Erythroblast (primary cell): ENCODE measurements around the gene CELA2B.
"Not testable (repeated sequence)": the region's sequence is repeated elsewhere in the genome, so short reads cannot be mapped to it uniquely, and the experiment has no call there.

ENCODE experiments used
- DNase-seq, 2 experiments: peaks; one replicate each; lab custom pipeline; 2025; lab: John Stamatoyannopoulos, UW
- GATA1 ChIP-seq: IDR thresholded peaks from 2 replicates; pipeline ENCODE4 v1.6.1; 2011; ENCODE audit warnings: low read depth, mild to moderate bottlenecking, control low read depth, low read length, moderate library complexity
- POLR2A ChIP-seq: IDR thresholded peaks from 2 replicates; pipeline ENCODE4 v1.6.1; 2011; ENCODE audit warnings: mild to moderate bottlenecking, low read length

The CELA2B gene

GRCh38 chr1:15510611-15511405 is 34.9 kb downstream of the CELA2B start:
- DNase-seq, result no peak

GRCh38 chr1:15513192-15513591 is 37.3 kb downstream of the CELA2B start:
- no peak for DNase-seq
- no peak for TF ChIP-seq GATA1
- TF ChIP-seq POLR2A, result no peak

More at GRCh38 chr1:15510611-15511405, 34.9 kb downstream of the CELA2B start:
- TF ChIP-seq POLR2A (no peak), GATA1 (no peak)

- TF ChIP-seq POLR2A (no peak), GATA1 (no peak)
- no peak for DNase-seq
Observed at GRCh38 chr1:15513919-15514318, 38.0 kb downstream of the CELA2B start.

- DNase-seq, result not testable (repeated sequence)
Observed at GRCh38 chr1:15514557-15514956, 38.7 kb downstream of the CELA2B start.

GRCh38 chr1:15515022-15515663 is 39.2 kb downstream of the CELA2B start:
- DNase-seq, result no peak
- TF ChIP-seq GATA1, result no peak
- TF ChIP-seq POLR2A, result no peak

GRCh38 chr1:15519625-15520024 is 43.7 kb downstream of the CELA2B start:
- no peak for TF ChIP-seq GATA1
- TF ChIP-seq POLR2A, result no peak
- no peak for DNase-seq

- DNase-seq, result not testable (repeated sequence)
Observed at GRCh38 chr1:15521206-15521906, 45.5 kb downstream of the CELA2B start.

- TF ChIP-seq POLR2A (no peak), GATA1 (no peak)
- no peak for DNase-seq
Observed at GRCh38 chr1:15522551-15522950, 46.6 kb downstream of the CELA2B start.

GRCh38 chr1:15523104-15524020 is 47.5 kb downstream of the CELA2B start:
- DNase-seq, result no peak
- no peak for TF ChIP-seq POLR2A
- no peak for TF ChIP-seq GATA1

GRCh38 chr1:15524021-15524282 is 48.0 kb downstream of the CELA2B start, which contains the start of gene CASP9:
TSS of gene CASP9 (minus strand) at chr1:15524215. CDS start at chr1:15524200, 15 bp downstream.
- DNase-seq, result no peak
- TF ChIP-seq GATA1 (no peak), POLR2A (no peak)

GRCh38 chr1:15524283-15525049 is 48.6 kb downstream of the CELA2B start:
- peak; percentile 100 for DNase-seq
- TF ChIP-seq POLR2A, result no peak
- no peak for TF ChIP-seq GATA1

GRCh38 chr1:15525050-15526020 is 49.4 kb downstream of the CELA2B start:
- TF ChIP-seq POLR2A, result no peak
- TF ChIP-seq GATA1, result no peak
- DNase-seq, result peak; percentile 43 to 64
